Iris pigment epithelial cell (primary cell): ENCODE results near the gene TBX3.
A peak's percentile ranks its signal among the peaks of the same experiment; 100 is the strongest.

Experiments used
- DNase-seq: peaks from one replicate; pipeline ENCODE4 v3.0.0-alpha.2; 2011; ENCODE audit warnings: low read depth

Gene TBX3

DNA sequence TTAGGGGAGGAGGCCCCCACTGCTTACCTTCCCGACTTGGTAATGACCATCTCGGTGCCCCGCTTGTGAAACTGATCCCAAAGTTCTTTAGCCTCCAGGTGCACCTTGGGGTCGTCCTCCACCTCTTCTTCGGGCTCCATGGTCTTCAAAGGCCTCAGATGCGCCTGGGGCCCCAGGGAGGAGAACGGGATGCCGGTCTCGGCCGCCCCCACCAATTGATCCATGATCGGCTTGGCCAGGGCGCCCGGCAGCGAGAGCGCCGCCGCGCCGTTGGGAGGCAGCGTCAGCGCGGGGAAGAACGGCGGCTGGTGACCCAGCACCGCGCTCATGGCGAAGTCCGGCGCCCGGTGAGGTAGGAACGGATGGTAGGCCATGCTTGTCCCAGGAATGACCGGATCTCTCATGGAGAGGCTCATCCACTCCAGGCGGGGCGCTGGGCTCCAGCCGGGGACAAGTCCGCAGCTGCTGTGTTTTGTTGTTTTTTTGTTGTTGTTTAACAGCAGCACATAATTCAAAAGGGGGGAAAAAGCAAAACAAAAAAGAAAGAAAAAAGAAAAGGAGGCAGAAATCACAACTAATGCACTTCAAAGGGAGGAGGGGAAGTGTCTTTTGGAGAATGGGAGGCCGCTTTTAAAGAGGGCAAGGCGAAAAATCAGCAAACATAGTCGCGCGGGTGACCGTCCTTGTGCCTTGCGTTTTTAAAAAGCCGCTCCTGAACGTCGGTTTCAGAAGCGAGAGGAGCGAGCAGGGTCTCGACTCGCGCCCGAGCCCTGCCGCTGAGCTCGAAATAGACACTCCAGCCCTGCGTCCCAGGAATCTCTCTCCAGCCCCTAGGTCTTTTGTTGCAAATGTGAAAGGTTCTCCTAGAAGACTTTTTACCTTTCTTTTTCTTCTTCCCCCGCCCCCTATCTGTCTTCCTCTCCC lies 928 bp downstream of the TBX3 start:
- DNase-seq, result no peak

DNA sequence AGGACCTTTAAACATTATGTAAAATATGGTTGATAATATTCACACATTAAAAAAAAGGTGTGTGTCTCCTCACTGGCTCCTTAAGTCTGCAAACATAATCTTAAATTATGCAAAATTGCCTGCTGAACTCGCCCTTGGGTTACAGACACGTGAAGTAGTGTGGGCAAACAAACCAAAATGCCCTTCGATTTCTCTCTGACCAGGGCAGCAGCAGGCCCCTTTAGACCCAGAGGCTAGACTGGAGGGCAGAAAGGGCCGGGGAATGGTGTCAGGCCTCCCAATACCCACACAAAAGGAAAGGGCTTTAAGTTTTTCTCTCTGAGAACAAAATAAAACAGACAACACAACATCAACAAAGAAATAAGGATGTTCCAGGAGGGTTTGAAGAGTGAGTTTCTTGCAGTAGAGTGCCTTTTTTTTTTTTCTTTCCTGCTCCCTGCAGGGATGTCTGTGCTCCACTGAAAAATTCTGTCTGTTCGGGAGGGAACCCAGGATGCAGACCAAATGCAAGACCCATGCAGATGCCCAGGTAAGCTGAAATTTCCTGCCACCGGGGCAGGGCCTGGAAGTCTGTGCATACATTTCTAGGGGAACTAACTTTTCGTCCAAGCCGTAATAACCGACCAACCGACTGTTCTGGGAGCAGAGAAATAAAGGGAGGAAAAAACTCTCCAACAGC lies 1.7 kb downstream of the TBX3 start:
- DNase-seq, result no peak

DNA sequence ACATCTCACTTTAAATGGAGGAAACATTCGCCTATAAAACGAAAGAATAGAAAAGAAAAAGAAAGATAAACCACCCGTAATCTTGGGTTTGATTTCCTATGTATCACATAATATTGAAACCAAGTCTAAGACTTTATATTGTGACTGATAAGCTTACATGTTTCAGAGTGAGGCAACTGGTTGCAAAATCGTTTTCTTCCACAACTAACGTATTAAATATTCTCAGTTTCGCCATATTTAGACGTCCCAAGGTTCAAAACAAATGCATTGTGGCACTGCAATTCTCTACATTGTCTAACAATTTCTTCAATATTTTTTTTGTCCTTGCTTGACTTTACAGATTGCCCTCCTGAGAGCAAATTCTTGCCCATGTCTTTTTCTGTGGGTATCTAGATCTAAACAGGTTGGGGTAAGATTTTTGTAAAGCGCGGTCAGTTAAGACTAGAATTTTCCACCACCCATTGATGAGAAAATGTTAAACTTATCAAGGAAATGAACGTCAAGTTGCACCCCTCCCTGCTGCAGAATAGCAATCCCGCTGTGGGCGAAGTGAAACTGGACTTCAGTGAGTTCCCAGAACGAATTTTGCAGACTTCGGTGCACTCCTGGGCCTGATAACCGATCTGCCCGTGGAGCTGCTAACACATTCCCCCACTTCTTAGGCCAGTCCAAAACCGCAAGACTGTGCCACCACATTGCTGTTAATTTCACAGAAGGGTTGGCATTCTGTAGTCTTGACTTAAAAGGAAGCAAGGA lies 2.7 kb downstream of the TBX3 start:
- DNase-seq, result peak; percentile 77

DNA sequence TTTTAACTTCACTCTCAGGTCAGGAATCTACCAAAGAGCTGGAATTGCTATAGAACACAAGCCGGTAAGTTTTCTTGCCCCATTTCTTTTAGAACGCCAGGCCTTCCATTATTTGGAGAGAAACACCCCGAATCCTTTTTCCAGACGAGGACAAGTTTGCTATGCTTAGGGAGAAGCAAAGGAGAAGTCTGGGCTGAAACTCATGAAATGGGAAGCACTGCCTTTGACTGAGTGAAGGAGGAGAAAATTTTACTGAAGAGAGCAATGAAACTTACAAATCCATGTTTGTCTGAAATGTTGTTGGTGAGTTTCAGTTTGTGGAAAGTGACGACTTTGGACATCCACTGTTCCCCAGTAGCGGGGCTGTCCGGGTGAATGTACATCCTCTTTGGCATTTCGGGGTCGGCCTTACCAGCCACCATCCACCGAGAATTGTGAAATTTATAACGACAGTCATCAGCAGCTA lies 3.3 kb downstream of the TBX3 start:
- DNase-seq, result no peak

DNA sequence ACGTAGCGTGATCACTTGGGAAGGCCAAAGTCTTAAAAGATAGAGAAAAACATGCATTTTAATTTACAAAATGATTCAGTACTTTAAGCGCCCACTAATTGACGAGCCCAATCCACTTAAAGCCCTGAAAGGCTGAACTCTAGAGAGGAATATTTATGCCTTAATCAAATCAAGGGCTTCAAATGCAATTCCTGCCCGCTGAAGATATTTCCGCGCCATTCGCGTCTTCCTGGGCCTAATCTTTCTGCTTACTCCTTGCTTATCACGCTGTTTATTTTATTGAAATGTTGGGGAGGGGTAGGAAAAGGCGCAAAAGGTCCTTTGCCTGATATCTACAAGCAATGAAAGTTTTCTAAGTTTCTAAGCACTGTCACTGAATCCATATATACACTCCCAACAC lies 4.0 kb downstream of the TBX3 start:
- DNase-seq, result no peak

DNA sequence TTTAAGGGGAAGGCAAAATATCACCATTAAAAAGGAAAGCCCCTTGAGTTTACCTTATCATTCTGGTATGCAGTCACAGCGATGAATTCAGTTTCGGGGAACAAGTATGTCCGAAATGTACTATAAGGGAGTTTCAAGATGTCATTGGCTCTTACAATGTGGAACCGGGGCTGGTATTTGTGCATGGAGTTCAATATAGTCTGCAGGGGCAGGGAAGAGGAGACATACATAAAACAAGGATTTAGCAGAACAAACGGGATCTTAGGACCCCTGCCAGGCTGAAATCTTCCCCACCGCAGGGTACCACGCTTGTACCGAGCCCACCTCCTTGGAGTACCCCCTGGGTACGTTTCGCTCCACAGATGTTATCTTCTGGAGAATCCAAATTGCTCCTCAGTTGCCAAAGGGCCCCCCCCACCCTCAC lies 4.5 kb downstream of the TBX3 start:
- peak; percentile 68 for DNase-seq

DNA sequence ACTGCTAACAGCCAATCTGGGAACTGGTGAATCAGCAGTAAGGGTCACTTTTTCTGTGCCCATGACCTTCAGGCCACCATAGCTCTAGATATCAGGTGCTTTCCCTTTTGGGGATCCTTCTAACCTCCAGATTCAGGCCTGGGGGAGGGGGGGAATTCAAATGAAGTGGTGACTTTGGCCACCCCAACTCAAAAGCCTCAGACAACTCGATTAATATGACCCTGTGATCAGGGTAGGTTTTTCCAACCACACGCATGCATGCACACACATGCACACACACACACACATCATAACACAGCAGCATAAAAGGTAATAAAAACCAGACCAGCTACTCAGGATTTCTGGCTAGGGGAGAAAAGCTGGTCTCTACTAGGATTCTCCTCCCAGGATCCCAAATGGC lies 5.3 kb downstream of the TBX3 start:
- DNase-seq, result no peak

DNA sequence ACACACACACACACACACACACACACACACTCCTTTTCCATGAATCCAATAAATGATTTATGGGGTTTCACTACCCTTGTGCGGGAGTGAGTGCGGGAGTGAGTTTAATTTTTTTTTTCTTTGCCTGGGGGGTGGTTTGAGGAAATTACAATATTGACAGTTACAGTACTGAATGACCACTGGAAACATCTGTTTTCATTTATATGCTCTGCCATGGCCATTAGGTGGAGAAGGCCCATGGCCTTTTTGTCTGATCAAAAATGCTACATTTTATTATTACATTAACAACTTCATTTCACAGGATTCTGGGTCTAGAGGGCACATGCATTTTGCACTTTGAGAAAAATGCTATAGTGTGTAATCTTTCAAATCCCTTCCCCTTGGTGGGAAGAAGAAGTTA lies 5.9 kb downstream of the TBX3 start:
- DNase-seq, result no peak

DNA sequence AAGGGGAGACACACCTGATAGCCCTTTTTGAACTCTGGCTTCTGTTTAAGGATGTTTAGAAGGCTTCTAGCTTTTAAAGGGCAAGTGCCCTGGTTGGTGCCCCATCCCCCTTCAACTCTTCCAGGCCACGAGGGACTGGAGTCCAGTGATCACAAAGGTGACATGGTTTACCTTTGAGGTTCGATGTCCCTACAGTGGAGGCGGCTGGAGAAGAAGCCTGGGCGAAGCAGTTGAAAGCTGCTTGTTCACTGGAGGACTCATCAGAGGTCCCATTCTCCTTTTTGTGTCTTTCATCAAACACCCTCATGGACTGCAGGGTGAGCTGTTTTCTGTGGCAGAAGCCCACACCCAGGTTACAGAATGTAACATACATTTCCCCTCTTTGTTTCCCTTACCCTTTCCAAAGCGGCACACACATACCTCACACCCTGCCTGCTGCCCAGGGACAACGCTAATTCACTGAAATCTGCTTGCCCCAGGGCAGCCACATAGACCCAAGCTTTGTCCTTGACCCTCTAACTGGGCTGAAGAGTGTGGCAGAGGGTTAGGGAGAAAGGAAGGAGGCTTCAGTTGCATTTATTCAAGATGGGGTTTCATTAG lies 7.7 kb downstream of the TBX3 start:
- no peak for DNase-seq

DNA sequence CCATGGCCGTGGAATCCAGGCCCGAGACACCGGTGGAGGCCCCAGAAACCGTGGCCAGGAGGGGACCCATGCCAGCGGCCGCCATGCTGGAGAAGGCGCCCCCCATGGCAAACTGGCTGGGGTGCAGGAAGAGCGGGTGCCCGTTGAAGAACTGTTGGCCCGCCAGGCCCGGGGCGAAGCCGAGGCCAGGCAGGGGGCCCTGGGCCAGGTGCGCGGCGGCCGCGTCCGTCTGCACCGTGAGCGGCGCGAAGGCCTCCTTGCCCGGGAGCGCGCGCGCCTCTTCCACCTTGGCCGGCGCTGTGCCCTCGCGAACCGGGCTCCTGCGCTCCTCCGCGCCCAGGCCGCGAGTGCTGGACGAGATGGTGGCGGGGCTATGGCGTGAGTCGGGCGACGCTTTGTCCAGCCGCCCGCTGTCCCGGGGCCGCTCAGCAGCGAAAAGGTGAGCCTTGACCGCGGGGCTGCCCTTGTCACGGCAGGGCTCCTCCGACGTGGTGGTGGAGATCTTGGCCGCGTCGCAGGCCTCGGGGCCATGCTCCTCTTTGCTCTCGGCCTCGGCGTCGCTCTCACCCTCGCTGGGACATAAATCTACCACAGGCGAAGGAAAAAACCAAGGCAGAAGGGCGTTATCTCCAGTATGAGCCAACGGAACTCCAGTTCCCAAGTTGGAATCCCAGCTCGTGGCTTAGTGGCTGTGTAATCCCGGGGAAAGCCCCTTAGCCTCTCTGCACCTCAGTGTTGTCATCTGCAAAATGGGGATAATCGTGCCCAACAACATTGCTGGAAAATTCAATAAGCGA lies 9.5 kb downstream of the TBX3 start:
- DNase-seq, result no peak

DNA sequence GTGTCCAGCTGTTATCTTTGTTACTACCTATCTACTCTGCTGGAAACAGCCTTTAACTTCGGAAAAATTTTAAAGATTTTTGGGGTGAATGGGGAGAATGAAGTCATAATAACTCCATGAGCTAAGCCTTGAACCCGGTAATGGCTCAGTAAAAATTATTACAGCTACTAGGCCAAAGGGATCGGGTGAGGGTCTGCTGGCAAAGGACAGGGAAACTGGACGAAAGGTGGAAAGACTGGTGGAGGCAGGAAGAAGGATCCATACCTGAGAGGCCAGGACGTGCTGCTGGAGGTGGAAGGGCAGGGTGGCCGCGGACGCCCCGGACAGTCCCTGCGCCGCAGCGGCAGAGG lies 10.1 kb downstream of the TBX3 start:
- DNase-seq, result no peak

DNA sequence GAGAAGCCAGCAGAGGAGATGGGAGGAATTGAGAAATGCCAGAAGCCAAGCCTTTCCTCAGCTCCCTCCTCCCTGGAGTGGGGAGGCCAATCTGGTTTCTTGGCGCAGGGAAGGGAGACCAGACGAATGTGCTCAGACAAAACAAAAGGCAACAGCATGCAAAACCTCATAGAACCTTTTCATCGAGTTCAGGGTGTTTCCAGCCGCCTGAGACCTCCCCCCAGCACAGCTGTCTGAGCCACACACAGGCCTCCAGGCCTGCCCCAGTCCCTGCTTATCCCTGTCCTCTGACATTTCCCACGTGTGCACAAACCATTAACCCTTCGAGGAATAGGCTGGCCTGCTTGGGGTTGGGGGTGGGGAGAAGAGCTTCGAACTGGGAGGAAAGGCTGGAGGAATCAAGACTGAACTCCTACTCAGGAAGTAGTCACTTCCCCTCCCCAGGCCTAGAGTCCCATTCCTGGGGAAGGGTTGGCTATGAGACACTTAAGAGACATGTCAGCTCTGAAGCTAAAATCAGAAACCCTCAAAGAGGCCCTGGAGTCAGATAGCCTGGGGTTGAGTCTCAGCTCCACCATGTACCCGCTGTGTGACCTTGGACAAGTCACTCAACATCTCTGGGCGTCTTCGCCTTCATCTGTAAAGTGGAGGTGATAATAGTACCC lies 10.7 kb downstream of the TBX3 start:
- DNase-seq, result peak; percentile 86

DNA sequence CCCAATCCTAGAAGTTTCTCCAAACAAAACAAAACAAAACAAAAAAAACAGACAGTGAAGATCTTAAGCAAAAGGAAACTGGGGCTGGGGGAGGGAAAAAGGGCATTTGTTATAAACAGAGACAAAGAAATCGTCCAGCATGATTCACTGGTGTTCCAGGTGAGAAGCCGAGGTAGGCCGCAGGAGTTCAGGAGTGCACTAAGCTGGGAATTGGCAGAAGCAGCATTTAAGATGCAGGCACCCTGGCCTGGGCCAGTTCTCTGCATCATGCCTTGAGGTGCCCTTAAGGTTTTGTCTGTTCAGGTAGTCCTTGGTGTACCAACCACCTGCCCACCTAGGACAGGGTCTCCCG lies 11.2 kb downstream of the TBX3 start:
- no peak for DNase-seq

DNA sequence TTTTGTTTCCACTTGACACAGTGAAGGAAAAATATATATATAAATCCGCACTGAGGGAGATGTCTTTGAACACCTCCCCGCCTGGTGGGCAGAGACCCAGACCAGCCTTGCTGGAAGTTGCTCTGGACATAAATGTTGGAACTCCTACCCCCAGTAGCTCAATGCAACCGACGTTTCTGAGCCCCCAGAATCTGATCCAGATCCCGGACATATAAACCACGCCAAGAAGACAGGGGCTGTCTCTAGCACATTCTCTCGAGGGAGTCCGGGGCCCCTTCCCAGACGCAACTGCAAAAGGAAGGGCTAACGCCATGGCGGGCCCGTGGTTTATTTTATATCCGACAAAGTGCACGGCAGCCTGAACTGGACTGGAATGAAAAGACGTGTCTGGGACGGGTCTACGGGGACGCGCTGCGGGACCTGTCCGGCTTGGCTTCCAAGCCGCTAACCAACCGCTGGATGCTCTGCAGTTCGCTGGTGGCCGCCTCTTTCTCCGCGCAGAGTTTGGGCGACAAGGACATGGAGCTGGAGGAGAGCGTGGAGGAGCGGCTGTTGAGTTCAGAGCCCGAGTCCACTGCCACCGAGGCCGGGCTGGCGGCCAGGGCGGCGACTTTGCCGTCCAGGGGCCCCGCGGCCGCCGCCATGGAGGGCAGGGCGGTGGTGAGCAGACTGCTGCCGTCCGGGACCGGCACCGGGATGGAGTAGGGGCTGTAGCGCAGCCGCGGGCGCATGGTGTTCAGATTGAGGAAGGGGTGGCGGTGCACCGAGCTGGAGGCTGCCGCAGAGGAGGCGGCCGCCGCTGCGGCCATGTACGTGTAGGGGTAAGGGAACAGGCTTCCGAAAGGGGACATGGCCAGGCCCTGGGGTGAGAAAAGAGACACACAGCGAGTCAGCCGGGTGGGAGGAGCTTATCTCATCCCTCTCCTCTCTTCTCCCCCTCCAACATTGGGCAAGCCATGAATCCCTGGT lies 12.2 kb downstream of the TBX3 start:
- DNase-seq, result no peak

DNA sequence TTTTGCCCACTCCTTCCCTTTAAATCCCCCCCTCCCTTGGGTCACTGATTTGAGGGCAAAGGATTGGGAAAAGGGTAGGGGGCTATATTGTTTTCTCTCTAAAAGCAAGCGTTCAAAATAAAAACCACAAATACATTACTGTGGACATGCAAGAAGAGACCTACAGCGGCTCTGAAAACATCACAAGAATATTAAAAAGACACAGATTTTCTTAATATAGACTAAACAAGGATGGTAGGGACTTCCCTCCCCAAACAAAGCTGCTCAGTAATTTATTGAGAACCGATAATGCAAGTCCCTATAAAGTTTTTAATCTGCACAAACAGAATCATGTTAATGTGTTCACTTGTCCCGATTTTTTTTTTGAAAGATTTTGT lies 12.9 kb downstream of the TBX3 start:
- DNase-seq, result no peak

DNA sequence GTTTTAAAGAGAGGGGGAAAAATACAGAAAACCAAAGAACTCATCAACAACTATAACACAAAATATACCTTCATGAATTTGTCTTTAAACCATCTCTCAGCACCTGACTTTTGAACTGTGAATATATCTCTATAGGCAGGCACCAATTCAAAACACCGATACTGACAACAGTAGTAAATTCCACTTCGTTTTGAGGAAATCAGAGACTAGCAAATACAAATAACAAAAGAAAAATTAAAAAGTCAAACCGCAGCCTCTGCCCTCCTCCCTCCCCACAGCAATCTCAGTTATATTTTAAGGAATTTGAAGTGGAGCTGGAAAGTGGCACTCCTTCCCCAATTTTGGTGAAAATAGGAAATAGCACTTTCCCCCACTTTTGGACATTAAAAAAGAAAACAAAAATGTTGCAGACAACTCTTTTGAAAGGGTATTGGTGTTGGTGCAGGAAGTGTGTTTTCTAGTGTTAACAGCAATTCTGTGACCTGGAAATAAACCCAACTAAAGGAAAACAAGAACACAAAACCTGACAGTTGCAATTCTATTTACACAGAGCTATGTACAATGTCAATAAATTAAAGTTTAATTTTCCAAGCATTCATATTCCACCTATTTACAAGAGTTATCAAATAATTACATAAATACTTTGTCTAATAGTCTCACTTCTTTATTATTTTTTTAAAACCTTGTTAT lies 13.5 kb downstream of the TBX3 start:
- DNase-seq, result no peak

DNA sequence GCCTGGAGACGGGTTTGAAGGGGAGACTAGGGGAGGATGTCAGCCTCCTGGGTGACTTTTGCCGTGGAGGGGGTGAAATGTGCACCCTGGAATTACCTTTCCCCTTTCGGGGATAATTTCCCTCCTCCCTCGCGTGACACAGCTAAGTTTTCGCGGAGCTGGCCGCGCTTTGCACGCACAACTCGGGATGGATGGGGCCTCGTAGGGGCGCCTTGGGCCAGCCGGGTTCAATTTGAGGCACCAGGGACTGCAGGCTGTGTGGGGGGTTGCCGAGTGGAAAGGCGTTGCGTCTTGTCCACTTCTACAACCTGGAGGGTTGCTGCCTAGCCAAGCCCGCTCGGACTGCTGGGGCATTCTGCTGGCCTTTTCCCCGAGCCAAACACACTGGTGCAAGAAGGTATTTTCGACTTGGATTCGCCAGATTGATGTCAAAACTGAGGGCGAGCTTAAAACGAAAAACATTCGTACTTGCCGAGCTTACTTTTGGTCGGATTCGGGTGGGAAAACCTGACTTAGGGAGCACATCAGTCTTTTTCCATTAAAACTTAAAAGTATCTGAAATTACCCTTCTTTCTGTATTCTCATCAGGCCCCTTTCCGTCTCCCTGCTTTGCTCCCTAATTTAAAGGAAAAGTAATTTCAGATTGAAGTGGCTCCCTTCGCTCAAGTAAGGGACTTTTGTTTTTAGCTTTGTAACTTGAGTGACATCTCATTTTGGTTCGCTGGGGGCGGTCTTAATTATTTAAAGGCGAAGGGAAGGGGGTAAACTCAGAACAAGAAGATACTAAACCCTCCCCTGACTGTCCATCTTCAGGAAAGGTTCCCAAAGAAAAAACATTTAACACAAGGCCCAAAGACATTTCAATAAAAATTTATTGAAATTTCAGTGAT lies 14.3 kb downstream of the TBX3 start:
- DNase-seq, result peak; percentile 55

DNA sequence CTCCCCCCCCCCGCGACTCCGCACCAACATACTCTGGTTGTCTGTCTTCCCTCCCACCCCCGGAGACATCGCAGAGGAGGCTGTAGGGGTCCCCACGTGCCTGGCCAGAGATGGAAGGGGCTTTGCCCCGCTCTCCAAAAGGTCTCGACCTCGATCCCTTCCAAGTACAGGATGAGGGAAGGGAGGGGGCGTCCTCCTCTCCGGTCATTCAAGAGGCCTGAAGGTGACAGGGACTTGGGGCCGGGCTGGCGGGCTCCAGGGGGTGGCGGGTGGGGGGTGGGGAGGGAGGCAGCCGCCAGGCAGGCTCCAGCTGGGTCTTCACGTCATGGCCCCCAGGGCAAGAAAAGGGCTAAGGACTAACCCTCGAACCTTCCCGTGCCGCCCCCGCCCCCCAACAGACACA lies 15.1 kb downstream of the TBX3 start:
- DNase-seq, result no peak
